ENCODE data around the gene PREB.

PREB gene

DNA sequence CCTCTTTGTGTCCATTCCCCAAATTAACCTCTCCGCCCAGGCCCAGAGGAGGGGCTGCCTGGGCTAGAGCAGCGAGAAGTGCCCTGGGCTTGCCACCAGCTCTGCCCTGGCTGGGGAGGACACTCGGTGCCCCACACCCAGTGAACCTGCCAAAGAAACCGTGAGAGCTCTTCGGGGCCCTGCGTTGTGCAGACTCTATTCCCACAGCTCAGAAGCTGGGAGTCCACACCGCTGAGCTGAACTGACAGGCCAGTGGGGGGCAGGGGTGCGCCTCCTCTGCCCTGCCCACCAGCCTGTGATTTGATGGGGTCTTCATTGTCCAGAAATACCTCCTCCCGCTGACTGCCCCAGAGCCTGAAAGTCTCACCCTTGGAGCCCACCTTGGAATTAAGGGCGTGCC, 34.4 kb downstream of the PREB start:
- no peak for TF ChIP-seq CTCF (IDR thresholded peaks at IDR 0.05; ENCODE audit: control insufficient read depth, extremely low read depth, insufficient read depth)
- no peak overlapping the region for H3K4me3 ChIP-seq (ENCODE audit: low read depth, low read length)
- no peak for DNase-seq (ENCODE audit: low read depth)

GRCh38 chr2:27099334-27099955, 35.0 kb downstream of the PREB start:
- no peak for TF ChIP-seq CTCF (IDR thresholded peaks at IDR 0.05; ENCODE audit: control insufficient read depth, extremely low read depth, insufficient read depth)
- H3K4me3 ChIP-seq (ENCODE audit: low read depth, low read length): no peak overlapping the region
- DNase-seq (ENCODE audit: low read depth): no peak

- TF ChIP-seq CTCF (IDR thresholded peaks at IDR 0.05; ENCODE audit: control insufficient read depth, extremely low read depth, insufficient read depth): no peak
- no peak for DNase-seq (ENCODE audit: low read depth)
- no peak overlapping the region for H3K4me3 ChIP-seq (ENCODE audit: low read depth, low read length)
Measured at GRCh38 chr2:27097341-27097740, 37.1 kb downstream of the PREB start.

DNA sequence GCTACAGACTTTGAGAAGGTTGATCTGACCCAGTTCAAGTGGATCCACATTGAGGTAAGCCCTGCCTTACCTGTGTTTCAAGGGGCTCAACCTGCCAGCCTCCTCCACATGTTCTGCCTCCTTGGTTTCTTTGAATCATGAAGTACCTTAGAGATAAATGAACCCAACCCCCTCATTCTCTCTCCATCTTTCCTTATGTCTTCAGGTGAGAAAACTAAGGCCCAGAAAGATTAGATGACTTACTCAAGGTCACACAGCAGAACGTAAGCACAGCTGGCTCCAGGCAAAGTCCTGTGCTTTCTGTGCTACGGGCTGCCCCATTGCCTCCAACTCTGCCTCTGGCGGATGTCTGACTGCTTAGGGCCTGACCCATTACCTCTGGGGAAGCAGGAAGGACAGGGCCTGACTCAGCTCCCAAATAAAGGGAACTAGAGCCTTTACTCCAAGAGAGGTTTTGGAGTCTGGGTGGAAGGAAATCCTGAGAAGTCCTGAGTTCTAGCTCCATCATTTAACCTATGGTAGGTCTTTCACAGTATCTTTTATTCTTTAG, 37.6 kb downstream of the PREB start:
- H3K4me3 ChIP-seq (ENCODE audit: low read depth, low read length): no peak overlapping the region
- no peak for DNase-seq (ENCODE audit: low read depth)
- TF ChIP-seq CTCF (IDR thresholded peaks at IDR 0.05; ENCODE audit: control insufficient read depth, extremely low read depth, insufficient read depth): no peak

DNA sequence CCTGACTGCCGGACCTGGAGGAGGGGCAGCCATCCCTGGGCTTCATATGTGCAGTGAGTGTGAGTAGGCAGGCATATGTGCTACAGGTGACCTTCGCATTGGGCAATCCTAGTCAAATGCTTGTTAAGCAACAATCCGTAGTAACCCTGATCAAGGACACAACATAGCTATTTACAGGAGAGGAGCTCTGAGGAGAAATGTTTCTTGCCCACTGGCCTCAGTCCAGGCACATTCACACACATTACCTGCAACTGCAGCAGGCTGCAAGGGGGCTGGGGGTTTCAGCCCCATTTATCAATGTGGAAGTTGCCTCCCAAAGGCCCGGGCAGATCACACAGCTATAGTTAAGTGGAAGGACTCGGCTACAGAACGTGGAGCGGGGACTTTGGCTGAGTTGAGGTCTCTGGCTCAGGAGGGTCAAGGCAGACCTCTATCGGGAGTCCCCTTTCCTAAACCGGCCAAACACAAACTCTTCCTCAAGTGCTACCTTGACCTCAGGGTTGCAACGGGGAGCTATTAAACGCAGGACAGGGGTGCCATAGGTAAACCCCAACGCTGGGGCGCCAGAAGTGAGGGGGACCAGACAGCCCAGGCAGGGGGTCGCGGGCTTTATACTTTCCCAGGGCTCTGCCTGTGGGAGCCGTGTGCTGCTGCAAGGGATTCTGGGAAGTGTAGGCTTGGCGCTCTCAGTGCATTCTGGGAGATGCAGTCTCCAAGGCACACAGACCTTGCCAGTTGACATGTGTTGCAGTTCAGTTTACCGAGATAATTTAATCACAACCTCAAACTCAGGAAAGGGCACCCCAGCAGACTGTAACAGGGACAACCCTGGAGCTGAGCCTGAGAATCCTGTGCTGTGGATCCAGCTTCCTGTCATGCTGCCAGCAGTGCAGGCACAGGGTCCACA, 38.4 kb downstream of the PREB start:
- DNase-seq (ENCODE audit: low read depth): no peak
- no peak for TF ChIP-seq CTCF (IDR thresholded peaks at IDR 0.05; ENCODE audit: control insufficient read depth, extremely low read depth, insufficient read depth)
- H3K4me3 ChIP-seq (ENCODE audit: low read depth, low read length): no peak overlapping the region

DNA sequence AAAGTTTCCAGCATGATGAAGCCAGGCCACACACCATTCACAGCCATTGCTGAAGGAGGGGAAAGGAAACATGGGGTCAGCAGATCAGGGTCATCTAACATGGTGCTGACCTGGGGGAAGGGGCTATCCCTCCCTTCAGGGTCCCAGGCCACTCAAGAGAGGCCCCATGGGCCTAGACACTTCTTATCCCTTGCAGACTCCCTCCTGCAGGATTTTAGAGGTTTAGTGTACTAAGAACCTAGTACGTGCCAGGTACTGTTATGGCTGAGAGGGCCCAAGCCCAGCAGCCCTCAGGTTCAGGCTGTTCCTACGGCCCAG, 39.0 kb downstream of the PREB start:
- no peak for TF ChIP-seq CTCF (IDR thresholded peaks at IDR 0.05; ENCODE audit: control insufficient read depth, extremely low read depth, insufficient read depth)
- H3K4me3 ChIP-seq (ENCODE audit: low read depth, low read length): no peak overlapping the region
- no peak for DNase-seq (ENCODE audit: low read depth)

Data from LNCaP clone FGC (cell line).